HG03439 (cell line): ENCODE data around the gene ITPRID2.

Source experiments
- ATAC-seq: cut with Tn5 transposase; IDR thresholded peaks from one replicate; pipeline ENCODE4 v1.9.1; 2021; ENCODE audit warnings: mild to moderate bottlenecking, moderate library complexity; ENCODE audit not compliant: unreplicated experiment

ITPRID2 gene

DNA sequence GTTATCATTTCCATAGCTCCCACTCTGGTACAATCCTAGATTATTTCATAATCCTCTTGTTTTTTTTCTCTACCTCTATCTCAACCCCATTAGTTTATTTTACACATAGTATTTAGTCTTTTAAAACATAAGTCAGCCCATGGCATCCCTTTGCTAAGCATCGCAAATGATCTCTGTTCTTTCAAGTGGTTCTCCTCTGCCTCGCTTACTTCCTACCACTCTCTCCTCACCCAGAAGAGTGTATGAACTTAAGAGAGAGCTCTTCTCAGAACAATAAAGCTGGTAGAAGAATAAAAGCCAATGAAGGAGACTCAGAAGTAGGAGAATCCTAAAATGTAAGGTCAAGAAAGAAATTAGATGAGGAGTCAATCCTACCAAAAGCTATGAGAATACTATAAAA lies 12.2 kb upstream of the ITPRID2 start:
- ATAC-seq = no peak

DNA sequence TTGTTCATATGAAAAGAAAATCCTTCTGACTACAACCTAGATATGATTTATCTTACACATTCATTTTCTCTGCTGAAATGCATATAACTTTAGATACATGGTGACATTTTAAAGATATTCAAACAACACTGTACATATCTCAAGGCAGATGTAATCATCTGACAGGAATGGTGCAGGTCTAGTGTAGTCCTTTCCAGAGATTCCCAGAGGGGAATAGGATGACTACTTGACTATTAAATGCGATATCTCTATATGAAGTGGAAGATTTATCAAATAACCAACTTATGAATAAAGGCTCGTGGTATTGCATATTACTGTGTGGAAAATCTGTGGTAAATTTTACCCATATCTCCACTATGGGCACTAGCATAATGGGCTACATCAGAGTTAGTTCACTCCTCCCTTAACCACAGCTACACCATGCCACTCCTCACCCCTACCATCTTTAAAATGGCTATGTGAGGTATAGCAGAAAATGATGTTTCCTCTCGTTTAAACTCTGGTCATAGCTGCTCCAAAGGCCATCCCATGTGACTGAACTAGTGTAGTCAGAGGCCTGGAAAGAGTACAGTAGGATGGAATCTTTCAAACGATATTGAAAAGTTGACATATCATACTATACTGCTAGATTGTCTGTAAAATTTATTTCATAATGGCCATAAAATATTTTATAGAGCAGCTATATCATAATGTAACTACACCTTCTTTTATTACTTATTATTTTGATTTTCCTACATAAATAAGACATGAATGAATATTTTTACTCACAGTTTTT lies 9.1 kb upstream of the ITPRID2 start:
- ATAC-seq = no peak

DNA sequence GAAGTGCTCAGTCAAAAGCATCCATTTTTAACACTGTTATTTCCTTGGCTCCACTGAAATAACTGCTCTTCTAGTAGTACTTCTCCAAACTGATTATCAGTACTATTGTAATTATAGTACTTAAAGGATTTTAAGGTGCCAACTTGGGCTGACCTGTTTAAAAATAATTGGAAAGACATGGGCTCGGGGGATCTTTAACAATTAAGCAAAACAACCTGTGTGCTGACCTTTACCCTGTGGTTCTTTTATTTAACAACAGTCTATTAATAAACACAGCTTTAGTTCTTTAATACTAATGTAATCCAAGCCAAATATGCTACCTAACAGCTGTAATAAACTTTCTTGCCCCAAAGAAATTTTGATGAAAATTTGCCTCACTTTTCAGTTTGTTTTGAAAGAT lies 6.9 kb upstream of the ITPRID2 start:
- no peak for ATAC-seq

DNA sequence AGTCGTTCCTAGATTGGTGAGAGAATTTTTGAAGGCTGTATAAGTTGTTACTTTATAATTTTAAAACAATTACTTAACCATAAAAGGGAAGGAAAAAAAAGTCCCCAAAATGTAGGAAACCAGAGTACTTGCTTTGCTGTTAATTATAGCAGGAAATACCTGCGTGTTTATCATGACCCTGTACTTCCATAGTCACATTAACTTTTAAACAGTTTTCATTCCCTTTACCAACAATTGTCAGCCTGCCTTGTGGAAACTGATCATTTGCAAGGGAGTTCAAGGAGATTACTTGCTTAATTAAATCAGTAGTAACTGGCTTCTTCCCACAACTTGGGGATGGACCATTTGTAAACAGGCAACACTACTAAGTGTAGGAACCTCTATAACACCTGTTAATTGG lies 6.4 kb upstream of the ITPRID2 start:
- no peak for ATAC-seq

DNA sequence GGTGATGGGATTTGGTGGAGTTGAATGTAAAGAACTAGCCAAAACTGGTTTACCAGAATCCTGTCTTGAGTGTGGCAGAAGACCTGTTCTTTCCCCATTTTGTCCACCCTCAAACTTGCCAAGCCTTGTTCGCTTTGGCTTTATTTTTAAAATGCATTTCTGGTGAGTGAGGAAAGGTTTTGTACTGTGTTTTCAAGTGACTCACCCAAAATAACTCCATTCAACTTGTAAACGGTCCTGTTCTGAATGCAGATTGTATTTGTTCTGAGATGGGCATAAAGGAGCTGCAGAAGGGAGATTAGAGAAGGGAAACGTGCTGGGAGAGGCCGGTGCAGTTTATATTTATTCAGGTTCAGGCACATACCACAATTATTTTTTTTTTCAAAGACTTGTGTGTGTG lies 5.3 kb upstream of the ITPRID2 start:
- ATAC-seq = no peak

DNA sequence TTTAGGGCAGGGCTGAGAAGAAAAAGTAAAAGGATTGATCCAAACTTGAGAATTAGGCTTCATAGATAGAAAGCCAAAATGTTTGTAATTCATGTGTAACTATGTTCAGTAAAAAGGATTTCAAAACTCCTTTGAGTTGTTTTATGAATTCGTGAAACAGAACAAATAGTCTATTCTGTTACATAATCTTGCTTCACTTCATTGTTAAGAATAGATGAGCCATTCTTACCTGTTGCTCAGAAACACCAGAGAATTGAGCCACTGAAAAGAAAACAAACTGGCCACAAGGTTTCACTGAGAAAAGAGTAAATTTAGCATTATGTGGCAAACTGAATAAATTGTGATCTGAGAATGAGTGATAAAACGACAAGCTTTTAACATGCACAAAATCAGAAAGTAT lies 4.5 kb upstream of the ITPRID2 start:
- ATAC-seq = no peak

DNA sequence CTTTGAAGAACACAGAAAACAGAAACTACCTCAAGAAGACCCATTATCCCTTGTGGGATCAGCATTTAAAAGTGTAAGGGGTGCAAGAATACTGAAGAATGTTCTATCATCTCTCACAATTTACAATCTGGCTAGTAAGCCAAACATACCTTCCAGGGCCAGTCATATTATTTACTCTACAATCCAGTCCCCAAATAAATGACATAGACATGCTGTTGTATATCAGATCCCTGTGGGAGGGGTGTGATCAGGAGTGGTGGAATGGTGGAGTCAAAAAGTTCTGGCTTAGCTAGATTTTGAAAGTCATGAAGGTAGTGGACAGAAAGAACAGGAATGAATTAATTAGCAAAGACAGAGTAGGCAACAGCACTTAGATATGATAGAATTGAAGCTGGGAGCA lies 1.8 kb upstream of the ITPRID2 start:
- ATAC-seq = no peak

DNA sequence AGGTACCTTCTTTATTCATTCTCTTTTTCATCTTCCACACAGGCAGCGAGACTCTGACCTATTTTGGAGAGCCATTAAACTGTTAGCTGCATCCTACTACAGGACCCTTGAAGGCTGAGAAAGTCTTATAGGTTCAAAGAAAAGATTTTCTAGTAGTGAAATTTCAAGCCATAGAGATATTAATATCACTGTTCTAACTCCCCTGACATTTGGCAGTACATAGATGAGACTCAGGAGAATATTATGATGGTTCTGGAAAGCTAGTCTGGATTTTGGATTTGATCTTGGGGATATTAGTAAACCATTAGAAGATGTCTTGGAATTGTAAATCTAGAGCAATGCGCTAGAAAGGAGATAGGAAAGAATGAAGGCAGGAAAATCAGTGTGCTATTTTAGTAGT lies 1.3 kb upstream of the ITPRID2 start:
- no peak for ATAC-seq

DNA sequence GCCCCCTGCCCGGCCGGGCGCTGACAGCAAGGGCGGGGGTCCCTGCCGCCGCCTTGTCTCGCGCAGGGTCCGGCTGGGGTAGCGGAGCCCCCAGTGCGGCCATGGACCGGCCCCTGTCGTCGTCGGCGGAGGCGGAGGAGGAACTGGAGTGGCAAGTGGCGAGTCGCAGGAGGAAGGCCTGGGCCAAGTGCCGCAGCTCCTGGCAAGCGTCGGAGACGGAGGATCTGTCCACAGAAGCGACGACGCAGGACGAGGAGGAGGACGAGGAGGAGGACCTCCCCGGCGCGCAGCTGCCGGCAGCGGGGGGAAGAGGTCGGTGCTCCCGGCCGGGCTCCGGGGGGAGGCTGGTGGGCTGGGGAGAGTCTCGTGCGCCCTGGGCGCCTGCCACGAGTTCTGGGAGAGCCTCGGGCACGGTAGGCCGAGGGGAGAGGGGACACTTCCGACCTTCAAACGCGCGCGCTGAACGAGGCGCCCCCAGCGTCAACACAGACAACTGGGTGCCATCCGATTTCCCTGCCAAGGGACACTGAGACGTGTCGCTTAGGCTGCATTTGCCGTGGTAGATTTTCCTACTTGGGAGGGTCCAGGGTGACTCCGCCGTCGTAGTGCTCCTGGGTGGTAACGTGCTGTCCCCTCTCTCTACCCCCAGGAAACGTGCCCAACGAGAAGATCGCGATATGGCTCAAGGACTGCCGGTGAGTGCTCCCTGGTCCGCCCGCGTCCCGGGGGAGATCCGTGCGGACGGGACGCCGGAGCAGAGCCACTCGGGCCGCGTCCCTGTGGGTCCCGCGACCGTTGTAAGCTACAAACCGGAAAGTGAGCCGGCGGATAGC lies 652 bp downstream of the ITPRID2 start:
- ATAC-seq = peak; percentile 62

DNA sequence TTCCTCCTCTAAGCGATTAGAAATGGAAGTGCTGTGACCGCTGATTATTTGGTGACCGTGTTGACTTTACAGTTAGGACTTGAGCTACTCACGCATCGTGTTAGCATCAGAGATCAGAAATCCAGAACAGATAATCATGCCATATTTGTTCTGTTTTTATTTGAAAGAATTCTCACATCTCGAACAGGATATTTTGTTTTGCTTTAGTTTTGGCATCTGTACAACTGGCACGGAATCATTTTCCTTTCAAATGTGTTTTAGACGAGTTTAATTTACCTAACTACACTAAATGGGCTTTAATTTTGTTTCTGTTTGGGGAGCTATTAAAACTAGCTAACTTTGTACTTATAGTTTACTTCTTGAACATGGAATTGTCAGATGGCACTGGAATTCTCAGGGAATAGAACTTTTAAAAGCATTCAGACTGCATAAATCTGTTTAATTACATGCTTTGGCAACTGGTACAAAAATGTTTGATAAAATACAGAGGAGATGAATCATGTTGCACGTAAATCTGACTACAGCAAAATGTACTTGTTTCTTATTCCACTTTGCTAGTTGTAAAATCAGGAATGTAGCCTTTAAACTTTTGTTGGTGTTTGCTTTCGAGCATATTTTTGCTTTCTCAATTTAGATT lies 1.4 kb downstream of the ITPRID2 start:
- no peak for ATAC-seq

DNA sequence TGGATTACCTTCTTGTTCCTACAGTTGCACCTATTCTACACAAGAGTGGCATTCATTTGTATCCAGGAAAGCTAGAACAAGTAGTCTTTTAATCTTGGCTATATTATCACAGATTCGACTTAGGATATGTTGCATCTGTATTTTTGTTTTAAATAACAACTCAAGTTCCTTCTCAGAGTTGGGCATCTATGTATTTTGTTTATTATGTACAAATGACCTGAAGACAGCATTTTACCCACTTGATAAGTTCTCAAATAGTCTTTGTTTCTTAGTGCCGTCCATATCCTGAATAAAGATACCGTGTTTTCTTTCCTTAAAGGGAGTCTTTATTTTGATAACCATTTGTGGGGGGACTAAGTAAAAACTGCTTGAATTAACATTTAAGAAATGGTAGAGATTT lies 2.9 kb downstream of the ITPRID2 start:
- no peak for ATAC-seq

DNA sequence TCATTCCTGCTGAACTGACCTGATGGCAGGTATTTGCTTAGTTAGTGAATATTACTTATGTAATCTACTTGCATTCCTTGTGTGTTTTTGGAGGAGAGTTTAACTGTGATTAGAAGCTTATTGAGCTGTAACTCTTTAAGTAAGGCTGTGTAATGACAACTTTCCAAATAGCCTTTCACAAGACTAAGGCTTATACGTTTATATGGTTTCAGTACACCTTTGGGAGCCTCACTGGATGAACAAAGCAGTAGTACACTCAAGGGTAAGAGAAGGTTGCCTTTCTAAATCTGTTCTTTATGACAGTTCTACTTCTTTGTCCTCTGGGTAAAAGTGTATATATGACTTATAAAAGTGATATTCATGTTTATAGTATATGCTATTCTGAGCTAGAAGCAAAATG lies 4.3 kb downstream of the ITPRID2 start:
- ATAC-seq = no peak

DNA sequence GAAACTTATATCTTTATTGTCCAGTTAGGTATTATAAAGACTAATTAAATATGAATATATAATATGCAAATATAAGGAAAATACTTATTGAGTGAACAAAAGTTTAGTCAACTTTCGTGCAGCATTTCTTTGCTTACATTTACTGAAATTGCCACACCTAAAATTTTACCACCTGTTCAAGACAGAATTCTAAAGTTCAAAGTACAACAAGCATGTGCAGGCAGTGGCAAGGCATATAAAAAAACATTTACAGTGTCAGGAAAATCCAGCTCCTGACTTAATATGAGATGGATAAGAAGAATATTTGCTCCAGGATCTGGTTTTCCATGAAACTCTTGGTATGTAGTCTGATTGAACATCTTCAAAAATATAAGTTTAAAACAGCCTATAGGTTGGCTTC lies 4.8 kb downstream of the ITPRID2 start:
- no peak for ATAC-seq

DNA sequence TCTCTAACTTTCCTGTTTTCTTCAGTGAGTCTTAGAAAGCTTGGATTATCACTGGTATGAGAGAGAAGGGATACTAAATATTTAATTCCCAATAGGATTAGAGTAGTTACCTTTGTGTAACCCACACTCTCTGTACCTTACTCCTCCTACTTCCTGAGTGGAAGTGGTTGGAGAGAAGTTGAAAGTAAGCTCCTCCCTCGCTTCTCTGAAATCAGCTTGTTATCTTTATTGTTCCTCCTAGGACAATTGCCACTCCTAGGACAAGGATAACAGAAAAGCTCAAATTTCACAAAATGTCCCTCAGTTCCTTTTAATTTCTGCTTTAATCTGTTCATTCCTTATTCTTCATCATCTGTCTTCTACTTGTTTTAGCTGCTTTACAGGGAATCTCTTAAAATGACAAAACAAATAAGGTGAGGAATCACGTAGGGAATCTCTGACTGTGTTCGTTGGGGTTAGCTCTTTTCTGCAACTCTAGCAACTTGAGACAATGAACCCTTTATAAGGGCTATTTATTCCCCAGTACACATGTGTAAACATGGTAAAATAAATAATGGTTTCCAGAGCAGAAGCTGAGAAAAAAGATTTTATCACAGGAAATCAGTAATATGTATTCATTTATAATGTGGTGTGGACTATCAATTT lies 8.6 kb downstream of the ITPRID2 start:
- ATAC-seq = no peak

DNA sequence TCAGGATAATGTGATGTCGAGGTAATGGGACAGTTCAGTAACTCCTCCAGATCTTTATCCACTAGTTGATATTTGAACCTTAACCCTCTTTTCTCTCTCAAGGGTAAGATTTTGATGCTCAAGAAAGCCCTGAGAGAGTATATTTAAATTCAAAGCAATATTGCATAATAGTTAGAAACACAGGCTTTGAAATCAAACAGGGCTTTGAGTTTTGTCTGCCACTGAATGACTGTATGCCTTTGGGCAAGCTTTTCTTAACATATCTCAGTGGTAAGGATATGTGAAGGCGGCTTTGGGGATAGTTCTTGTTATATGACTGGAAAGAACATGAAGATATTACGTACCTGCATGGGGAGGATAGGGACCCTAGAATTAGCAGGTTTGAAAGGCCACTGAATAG lies 11.1 kb downstream of the ITPRID2 start:
- no peak for ATAC-seq

DNA sequence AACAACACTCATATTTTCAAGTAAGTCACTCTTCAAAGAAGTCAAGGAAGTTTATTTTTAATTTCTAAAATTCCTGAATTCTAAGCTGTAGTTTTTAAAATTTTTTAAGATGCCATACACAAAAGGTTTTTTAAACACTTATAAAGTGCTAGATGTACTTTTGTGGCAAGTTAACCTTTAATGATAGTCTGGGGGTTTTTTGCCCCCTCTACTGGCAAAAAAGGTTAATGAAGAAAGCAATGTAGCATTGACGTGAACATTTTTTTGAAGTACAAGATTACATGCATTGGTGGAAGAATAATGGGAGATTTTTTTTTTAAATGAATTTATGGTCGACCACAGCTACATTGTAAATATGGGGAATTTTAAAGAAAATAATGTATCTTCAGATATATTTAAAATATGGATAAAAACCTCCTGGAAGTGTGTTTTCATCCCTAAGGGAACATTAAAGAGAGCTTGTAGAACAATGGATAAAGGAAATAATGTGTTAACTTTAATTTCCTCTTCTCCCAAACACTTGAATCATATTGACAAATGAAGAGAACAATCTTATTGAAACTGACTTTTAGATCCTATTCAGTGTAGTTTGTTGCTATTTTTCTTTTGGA lies 12.6 kb downstream of the ITPRID2 start:
- ATAC-seq = no peak

DNA sequence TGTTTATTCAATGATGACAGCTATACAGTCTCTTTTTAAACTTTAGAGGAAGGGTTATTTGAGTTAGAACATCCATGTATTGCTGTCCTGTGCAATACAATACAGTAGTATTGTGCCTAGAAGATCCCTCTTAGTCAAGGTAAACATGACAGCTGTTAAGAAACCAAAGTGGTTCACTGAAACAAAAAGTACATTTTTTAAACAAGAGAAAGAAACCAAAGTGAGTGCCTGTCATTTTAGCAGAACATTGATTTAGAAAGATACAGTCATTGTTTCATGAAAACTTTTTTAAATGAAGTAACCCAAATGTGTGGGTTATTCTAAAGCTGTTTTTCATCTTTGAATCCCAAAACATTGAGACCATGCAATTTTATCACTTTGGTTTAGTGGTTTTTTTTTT lies 15.5 kb downstream of the ITPRID2 start:
- no peak for ATAC-seq

DNA sequence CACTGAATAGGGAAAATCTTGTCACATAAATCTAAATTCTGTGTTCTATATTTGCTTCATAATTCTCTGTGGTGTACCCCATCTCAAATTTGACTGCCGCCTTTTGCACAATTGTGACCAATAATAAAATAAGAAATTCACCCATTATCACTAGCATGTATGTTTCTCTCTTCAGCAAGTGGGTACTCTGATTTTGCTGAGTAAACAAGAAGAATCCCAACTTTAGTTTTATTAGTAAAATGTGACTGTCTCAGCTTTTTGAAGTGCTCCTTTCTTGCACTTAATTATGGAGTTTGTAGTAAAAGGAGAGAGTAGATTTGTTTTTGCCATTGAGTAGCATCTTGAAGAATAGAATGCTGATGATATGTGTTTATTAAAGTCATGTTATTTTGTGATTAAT lies 16.1 kb downstream of the ITPRID2 start:
- no peak for ATAC-seq

DNA sequence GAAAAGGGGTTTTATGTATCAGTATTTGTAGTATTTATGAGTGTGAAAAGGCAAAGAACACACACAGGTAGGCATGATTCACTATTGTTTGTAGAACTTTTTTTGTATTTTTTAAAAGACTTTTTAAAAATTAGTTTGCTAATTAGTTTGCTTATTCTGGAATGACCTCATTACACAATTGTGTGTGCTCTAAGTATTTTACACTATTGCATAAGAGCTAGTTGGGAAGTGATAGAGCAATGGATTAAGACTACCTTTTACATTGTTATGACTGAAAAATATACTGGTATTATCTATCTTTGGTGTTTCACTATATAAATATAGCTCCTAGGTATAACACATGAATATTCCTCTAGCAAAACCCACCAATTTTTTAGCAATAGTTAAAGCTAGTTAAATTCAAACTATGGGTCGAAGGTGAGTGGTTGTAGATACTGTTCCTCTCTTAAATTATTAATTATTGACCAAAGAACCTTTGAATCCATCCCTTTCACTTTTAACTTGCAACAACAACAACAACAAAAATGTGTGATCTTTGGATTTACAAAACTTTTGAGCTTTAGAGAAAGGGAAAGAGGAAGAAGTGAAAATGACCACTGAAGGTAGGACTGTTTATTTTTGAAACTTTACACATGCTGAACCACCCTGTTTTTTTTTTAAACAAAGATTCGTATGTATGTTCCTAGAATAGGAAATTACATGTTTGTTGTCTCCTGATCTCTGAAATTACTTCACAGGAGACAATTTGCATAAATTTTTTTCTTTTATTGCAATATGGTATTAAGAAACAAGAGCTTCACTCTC lies 18.7 kb downstream of the ITPRID2 start:
- no peak for ATAC-seq

DNA sequence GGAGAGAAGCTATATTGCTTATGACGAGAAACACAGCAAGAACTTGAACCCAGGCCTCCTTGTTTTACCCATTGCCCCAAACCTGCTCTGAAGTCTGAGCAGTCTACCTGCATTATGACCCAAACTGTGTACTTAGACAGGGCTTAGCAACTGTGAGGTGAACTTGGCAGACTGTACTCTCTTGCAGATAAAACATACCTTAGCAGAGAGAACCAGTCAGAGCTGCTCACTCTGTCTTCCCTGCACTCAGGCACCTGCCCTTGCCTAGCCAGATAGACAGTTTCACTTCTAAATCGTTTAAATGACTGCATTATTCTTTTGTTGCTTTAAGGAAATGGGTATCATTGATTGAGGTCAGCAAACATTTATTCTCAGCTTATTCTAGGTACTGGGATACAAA lies 20.3 kb downstream of the ITPRID2 start:
- no peak for ATAC-seq
